Endodermal cell (in vitro differentiated cells): ENCODE data around the gene TM4SF5. TPM values are rescaled to one million over a fixed set of nuclear protein-coding genes. Genes with fewer than 3 reads are reported as not detected.

Source experiments
- DNase-seq: peaks from one replicate; pipeline ENCODE4 v3.0.0-alpha.2; 2017
- H3K27ac ChIP-seq: 2 replicates; pipeline ENCODE4 v1.5.1; 2013; ENCODE audit warnings: mild to moderate bottlenecking, low read depth, low read length, moderate library complexity
- H3K27me3 ChIP-seq: 2 replicates; pipeline ENCODE4 v1.6.1; 2013; ENCODE audit warnings: mild to moderate bottlenecking, low read length, moderate library complexity; ENCODE audit not compliant: insufficient read depth, control insufficient read depth, poor library complexity, severe bottlenecking
- H3K36me3 ChIP-seq: 2 replicates; pipeline ENCODE4 v1.7.0; 2013; ENCODE audit warnings: mild to moderate bottlenecking, low read length, moderate library complexity; ENCODE audit not compliant: control insufficient read depth, insufficient read depth
- H3K4me1 ChIP-seq: one replicate; pipeline ENCODE4 v1.7.0; 2013; ENCODE audit warnings: low read length; ENCODE audit not compliant: control insufficient read depth, insufficient read depth
- H3K4me3 ChIP-seq: 2 replicates; pipeline ENCODE4 v1.5.1; 2013; ENCODE audit warnings: mild to moderate bottlenecking, low read length, moderate library complexity
- H3K9ac ChIP-seq: 2 replicates; pipeline ENCODE4 v1.6.1; 2013; ENCODE audit warnings: mild to moderate bottlenecking, low read length, moderate library complexity; ENCODE audit not compliant: poor library complexity, severe bottlenecking; ENCODE audit errors: extremely low read depth
- H3K9me3 ChIP-seq: 2 replicates; pipeline ENCODE4 v1.6.1; 2013; ENCODE audit warnings: mild to moderate bottlenecking, low read length, moderate library complexity; ENCODE audit not compliant: control insufficient read depth
- H3K27ac Mint-ChIP-seq: 2 replicates; pipeline ENCODE4 v1.8.0; 2020; ENCODE audit warnings: mixed read lengths
- H3K27me3 Mint-ChIP-seq: 2 replicates; pipeline ENCODE4 v1.8.0; 2021; ENCODE audit warnings: mild to moderate bottlenecking, mixed read lengths; ENCODE audit not compliant: insufficient read depth
- H3K36me3 Mint-ChIP-seq: 2 replicates; pipeline ENCODE4 v1.8.0; 2020; ENCODE audit warnings: low read depth, mixed read lengths
- H3K4me1 Mint-ChIP-seq: 2 replicates; pipeline ENCODE4 v1.8.0; 2020; ENCODE audit warnings: mixed read lengths
- H3K4me3 Mint-ChIP-seq: 2 replicates; pipeline ENCODE4 v1.8.0; 2020; ENCODE audit warnings: mild to moderate bottlenecking, moderate library complexity, mixed read lengths
- H3K9me3 Mint-ChIP-seq: 2 replicates; pipeline ENCODE4 v1.8.0; 2020; ENCODE audit warnings: mild to moderate bottlenecking, mixed read lengths
- CTCF ChIP-seq: fragments of 200-600 bp; sonication (generic); conservative IDR thresholded peaks from 2 replicates; pipeline ENCODE4 v1.5.0; 2021; ENCODE audit warnings: antibody characterized with exemption, mild to moderate bottlenecking
- WGBS, 2 experiments: methylation state at CpG; one replicate each; pipeline versions ENCODE4 v1.1.5 to v1.1.7; 2013; ENCODE audit warnings: missing lambda C conversion rate in 2 of 2, mixed read lengths in 1 of 2; ENCODE audit not compliant: insufficient coverage in 1 of 2, insufficient read length in 1 of 2; 5-methylcytosine and 5-hydroxymethylcytosine counted together
- total RNA-seq, 2 donors: library from RNA; stranded (reverse); fragmentation: NEBNext Ultra II Directional in 1 of 2; extraction: Animal tissue kit (Norgen Biotek cat#: 25700) in 1 of 2; gene quantifications; 2 replicates in 1 of 2; 3 replicates in 1 of 2; pipeline ENCODE4 v1.2.1, GENCODE V29; 2021

The TM4SF5 gene
- total RNA-seq, 2 donors from 2014 or later, result not detected

GRCh38 chr17:4786516-4786915 lies 14.8 kb downstream of the TM4SF5 start:
- no peak overlapping the region for H3K27ac ChIP-seq
- Mint-ChIP-seq H3K36me3 (no peaks in the 10 kb centered on the region), H3K4me3 (no peak overlapping the region), H3K27ac (no peak overlapping the region), H3K4me1 (peaks cover 6% of the 10 kb centered on the region), H3K9me3 (no peaks in the 10 kb centered on the region), H3K27me3 (peaks cover 78% of the 10 kb centered on the region)
- TF ChIP-seq CTCF, result no peak
- no peaks in the 10 kb centered on the region for H3K36me3 ChIP-seq
- H3K27me3 ChIP-seq, result peaks cover 81% of the 10 kb centered on the region
- DNase-seq, result no peak
- WGBS, 2 experiments, result 75 to 91% methylated on average over 3 to 6 of the region's 6 CpGs
- no peaks in the 10 kb centered on the region for H3K9me3 ChIP-seq
- no peak overlapping the region for H3K4me3 ChIP-seq
- H3K9ac ChIP-seq, result no peak overlapping the region
- no peaks in the 10 kb centered on the region for H3K4me1 ChIP-seq

- H3K27me3 Mint-ChIP-seq, result peaks cover 77% of the 10 kb centered on the region
- no peak for TF ChIP-seq CTCF
These were observed 16.6 kb downstream of the TM4SF5 start for GRCh38 chr17:4788159-4788806.

GRCh38 chr17:4788807-4789700 lies 17.4 kb downstream of the TM4SF5 start, which contains the start of gene GLTPD2:
Gene GLTPD2, plus strand, starts transcription at chr17:4788964. Its CDS starts 48 bp downstream, at chr17:4789012.
- Mint-ChIP-seq H3K4me1 (peaks cover 6% of the 10 kb centered on the region), H3K36me3 (no peaks in the 10 kb centered on the region), H3K4me3 (peak within 1 kb of the TSS; percentile 67), H3K27me3 (peaks cover 75% of the 10 kb centered on the region), H3K27ac (no peak within 1 kb of the TSS), H3K9me3 (no peaks in the 10 kb centered on the region)
- H3K4me3 ChIP-seq, result peak within 1 kb of the TSS; percentile 91
- no peak for TF ChIP-seq CTCF
- DNase-seq, result peak; percentile 83
- H3K36me3 ChIP-seq, result no peaks in the 10 kb centered on the region
- H3K27me3 ChIP-seq, result peaks cover 76% of the 10 kb centered on the region
- no peaks in the 10 kb centered on the region for H3K4me1 ChIP-seq
- H3K9ac ChIP-seq, result peak within 1 kb of the TSS; percentile 67
- H3K9me3 ChIP-seq, result no peaks in the 10 kb centered on the region
- WGBS, 2 experiments, result 5 to 6% methylated on average over 25 to 62 of the region's 62 CpGs
- H3K27ac ChIP-seq, result no peak within 1 kb of the TSS

More at GRCh38 chr17:4788159-4788806, 16.6 kb downstream of the TM4SF5 start:
- no peak for DNase-seq
- peak overlapping the region; percentile 91 for H3K4me3 ChIP-seq
- H3K27me3 ChIP-seq, result peaks cover 82% of the 10 kb centered on the region
- peak overlapping the region; percentile 67 for H3K4me3 Mint-ChIP-seq
- peaks cover 6% of the 10 kb centered on the region for H3K4me1 Mint-ChIP-seq
- H3K36me3 ChIP-seq, result no peaks in the 10 kb centered on the region
- no peak overlapping the region for H3K27ac Mint-ChIP-seq
- no peaks in the 10 kb centered on the region for H3K4me1 ChIP-seq
- H3K27ac ChIP-seq, result no peak overlapping the region
- 89 to 90% methylated on average over 13 to 14 of the region's 14 CpGs for WGBS, 2 experiments
- H3K9ac ChIP-seq, result peak overlapping the region; percentile 67
- H3K9me3 ChIP-seq, result no peaks in the 10 kb centered on the region
- no peaks in the 10 kb centered on the region for H3K36me3 Mint-ChIP-seq
- H3K9me3 Mint-ChIP-seq, result no peaks in the 10 kb centered on the region
